HG02970 (cell line): Measurements from ENCODE around the gene HORMAD2.

Experiments
- ATAC-seq: cut with Tn5 transposase; IDR thresholded peaks from one replicate; pipeline ENCODE4 v1.9.1; 2021; ENCODE audit warnings: mild to moderate bottlenecking, moderate library complexity, moderate number of reproducible peaks; ENCODE audit not compliant: unreplicated experiment, low FRiP score

Gene HORMAD2

DNA sequence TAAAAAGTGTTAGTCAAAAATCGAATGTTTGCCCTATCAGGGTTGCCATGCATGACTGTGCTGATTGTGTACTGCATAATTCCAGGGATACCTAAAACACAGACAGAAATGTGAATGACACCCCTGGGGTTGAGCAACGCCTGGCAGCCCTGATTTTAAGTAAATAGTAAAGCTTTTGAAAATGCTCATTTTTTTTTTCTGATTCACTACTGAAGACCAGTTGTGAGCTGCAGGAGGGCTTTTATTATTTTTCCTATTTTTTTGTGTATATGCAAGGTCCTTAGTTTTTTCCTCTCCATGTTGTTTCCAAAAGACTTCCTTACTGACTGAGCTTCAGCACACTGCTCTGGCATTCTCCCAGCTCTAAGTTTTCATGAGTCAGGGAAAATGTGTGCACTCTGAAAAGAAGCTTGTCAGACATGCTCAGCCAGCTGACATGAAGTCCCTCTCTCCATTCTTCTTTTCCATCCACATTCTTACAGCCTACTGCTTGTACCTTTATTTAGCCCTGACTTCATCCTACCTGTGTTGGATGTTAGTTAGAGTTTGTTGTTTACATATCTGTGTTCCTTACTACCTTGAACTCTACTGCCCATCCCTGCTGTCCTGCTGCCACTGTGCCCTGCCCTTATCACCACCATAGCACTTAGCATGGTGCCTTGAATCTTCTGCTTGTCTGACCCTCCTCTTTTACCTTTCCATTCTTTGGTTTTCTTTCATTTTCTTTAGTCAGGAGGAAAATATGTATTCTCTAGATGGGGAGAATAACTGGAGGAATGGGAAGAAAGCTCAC, 79.5 kb downstream of the HORMAD2 start:
- ATAC-seq: no peak

- ATAC-seq: no peak
These were observed 80.8 kb downstream of the HORMAD2 start for GRCh38 chr22:30161051-30161469.

GRCh38 chr22:30167296-30167695, 87.0 kb downstream of the HORMAD2 start:
- no peak for ATAC-seq

- ATAC-seq: no peak
These were observed 87.5 kb downstream of the HORMAD2 start for GRCh38 chr22:30167734-30168133.

GRCh38 chr22:30169002-30169401, 88.7 kb downstream of the HORMAD2 start:
- no peak for ATAC-seq

DNA sequence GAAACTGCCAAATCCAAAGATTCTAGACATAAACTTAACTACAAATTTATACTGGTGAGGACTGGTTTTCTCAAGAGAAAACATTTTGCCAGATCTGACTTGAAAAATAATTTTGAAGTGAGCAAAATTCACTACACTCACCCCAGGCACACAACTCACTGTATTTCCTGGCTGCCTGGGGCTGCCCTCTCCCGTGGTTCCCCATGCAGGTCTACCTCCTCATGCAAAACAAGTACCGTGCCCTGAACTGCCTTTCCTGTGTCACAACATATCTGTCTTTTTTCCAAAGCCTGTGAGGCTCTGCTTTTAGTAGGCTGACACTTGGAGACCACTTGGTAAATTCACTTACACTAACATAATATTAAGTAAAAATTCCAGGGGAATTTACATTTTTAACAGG, 89.9 kb downstream of the HORMAD2 start:
- ATAC-seq: no peak

DNA sequence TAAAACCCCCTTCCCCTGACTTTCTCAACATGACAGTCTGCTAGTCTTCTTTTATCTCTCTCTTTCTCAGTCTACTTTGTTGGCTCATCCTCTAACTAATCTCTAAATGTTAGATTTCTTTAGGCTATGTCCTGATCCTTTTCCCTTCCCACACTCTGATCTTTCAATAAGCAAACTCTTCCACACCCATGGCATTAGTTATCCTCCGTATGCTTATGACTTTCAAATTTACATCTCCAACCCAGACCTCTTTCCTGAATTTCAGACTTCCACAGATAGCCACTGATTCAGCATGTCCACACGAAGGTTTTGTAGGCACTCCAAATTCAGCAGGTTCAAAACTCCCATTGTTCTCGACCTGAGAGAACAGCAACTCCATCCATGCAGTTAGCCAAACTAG, 90.7 kb downstream of the HORMAD2 start:
- no peak for ATAC-seq

- no peak for ATAC-seq
These were observed 95.5 kb downstream of the HORMAD2 start for GRCh38 chr22:30175690-30176288.

GRCh38 chr22:30176431-30176830, 96.2 kb downstream of the HORMAD2 start:
- no peak for ATAC-seq

DNA sequence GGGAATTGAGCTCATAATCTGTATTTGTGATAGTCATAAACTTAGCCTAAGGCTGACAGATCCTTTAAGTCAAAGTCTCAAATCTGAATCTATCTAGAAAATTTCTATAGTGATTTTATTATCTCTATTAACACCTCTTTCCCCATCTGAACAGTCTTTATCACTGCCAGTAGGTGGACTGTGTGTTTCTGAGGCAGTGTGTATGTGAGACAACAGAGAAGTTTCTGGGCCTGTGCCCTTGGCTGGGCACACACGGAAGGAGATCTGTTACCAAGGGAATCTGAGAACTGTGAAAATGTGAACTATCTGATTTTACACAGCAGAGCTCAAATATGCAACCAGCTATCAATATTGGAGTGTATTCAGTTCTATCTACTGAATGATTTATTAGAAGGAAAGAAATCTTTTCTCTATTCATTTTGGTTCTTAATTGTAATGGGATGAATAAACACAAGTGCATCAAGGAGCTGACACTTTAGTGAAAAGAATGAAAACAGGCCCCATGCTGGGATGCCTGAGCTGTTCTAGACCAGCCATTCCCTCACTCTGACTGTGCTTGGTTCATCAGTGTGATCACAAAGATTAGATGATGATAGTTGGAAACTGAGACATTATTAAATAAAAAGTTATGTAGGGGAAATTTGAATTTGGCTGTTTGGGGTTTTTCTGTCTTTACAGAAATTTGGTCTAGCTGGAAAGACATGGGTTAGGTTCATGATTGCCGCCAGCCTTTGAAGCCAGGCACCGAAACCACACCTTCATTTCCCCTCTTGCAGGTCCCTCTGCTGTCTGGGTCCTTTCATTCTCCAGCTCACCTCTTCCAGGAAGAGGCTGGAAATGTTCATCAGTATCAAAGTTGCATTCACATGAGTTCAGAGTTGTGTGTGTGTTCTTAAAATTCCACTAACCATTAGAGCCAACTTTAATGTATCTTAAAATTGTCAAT, 98.2 kb downstream of the HORMAD2 start:
- no peak for ATAC-seq

DNA sequence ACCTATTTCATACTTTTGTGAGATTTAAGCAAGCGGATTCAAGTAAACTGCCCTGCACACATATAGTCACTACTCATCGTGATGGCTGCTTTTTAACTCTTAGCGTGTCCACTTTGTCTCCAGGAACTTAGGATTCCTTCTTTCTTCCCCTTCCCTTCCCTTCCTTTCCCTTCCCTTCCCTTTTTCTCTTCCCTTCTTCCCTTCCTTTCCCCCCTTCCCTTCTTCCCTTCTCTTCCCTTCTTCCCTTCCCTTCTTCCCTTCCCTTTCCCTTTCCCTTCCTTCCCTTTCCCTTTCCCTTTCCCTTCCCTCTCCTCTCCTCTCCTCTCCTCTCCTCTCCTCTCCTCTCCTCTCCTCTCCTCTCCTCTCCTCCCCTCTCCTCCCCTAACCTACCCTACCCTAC, 100.4 kb downstream of the HORMAD2 start:
- no peak for ATAC-seq

DNA sequence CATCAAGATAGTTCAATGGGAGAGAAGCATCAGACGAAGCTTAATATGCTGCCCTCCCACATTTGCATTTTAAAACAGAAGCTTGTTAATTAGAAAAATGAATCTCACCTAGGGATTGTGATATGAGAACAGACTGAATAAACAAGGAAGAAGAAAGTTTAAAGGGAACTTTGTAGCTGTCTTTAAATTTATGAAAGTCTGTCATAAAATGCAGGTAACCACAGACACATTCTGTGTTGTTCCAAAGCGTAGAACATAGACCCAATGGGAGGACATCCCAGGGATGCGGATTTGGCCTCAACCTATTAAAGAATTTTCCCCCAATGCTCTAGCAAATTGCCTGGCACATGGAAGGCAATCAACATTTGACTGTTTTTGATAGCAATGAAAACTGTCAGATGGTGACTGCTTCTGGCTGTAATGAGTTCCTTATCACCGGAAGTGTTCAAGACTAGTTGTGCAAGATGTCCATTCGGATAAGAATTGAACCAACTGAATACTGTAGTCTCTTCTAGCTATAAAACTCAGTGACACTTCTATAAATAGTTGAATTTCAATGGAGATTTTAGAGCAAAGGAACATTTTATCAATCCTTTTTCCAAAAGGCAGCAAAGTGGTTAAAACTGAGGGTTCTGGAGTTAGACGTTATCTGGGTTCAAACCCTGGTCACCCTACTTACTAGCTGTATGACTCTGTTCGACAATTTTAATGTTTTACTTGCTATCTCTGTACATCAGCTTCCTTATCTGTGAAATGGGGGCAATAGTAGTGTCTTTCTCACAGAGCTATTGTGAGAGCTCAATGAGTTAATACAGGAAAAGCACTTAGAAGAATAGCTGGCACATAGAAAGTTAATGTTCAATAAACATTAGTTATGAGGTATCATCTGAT, 101.4 kb downstream of the HORMAD2 start:
- no peak for ATAC-seq

GRCh38 chr22:30182350-30182745, 102.1 kb downstream of the HORMAD2 start:
- ATAC-seq: no peak

- no peak for ATAC-seq
These were observed 102.6 kb downstream of the HORMAD2 start for GRCh38 chr22:30182815-30183214.

DNA sequence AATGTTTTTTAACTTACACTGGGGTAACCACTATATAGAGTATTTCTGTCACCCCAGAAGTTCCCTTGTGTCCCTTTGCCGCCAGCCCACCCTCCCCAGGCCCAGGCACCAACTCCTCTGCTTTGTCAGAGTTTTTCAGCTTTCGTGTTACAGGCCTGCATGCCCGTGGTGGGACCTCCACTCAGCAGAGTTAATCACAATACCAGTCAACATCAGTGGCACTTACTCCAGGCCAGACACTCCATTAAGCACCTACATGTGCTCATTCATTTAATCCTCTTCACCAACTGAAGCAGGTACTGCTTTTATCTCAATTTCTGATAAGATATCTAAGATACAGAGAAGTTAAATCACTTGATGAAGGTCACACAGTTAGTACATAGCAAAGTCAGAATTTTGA, 103.0 kb downstream of the HORMAD2 start:
- no peak for ATAC-seq

GRCh38 chr22:30183861-30184278, 103.6 kb downstream of the HORMAD2 start:
- no peak for ATAC-seq

- no peak for ATAC-seq
These were observed 104.9 kb downstream of the HORMAD2 start for GRCh38 chr22:30185129-30185528.

DNA sequence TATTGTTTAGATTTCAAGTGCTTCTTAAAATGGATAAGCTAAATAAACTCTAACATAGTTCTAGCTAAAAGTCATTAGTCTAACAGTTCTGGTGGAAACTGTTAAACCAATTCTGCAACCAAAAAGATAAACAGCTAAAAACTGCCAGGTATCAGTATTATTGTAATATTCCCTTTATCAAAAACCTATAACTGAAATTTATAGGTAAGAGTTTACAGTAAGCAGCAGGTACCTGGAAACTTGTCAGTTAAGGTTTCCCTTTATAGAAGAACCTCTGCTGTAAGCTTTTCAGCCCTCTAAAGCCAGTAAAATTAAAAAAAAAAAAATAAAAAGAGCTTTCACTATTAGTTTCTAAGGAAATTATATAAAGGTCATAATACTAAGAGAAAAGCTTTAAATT, 105.3 kb downstream of the HORMAD2 start:
- ATAC-seq: no peak

GRCh38 chr22:30186041-30186440, 105.8 kb downstream of the HORMAD2 start:
- ATAC-seq: no peak

DNA sequence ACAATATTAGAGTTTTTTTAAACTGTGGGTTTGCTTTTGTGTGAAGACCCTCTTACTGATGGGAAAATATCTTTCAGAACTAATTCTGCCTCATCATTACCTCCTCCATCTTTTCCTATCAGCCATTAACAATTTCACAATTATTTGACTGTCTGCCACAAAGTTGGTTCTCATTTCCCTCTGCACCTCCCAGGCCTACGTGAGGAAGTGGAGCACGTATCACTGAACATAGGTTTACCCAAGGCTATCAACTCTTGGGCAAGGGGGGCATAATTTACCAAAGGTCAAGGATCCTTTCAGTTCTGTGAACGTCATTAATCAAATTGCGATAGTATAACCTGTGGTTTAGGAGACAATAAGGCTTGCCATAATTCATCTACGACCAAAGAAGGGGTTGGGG, 106.2 kb downstream of the HORMAD2 start:
- no peak for ATAC-seq
